Adrenal gland (tissue), 12 donors: ENCODE data around the gene ERBIN. TPM values are rescaled to one million over a fixed set of nuclear protein-coding genes. Genes with fewer than 3 reads are reported as not detected.
"Not testable (repeated sequence)": the region's sequence is repeated elsewhere in the genome, so short reads cannot be mapped to it uniquely, and the experiment has no call there.

Source experiments
- DNase-seq, 7 donors: peaks; one replicate each; pipeline ENCODE4 v3.0.0-alpha.2; 2019 to 2020
- H3K27ac ChIP-seq, 5 donors: fragments of 200-600 bp; sonication (generic) in 4 of 5; 1 replicate in 3 of 5; 2 replicates in 2 of 5; pipeline versions ENCODE4 v1.5.1 to v1.8.0; 2016 to 2020; ENCODE audit warnings: mild to moderate bottlenecking in 1 of 5
- H3K27me3 ChIP-seq: fragments of 200-600 bp; 2 replicates; pipeline ENCODE4 v1.8.0; 2021
- H3K36me3 ChIP-seq, 2 donors: fragments of 200-600 bp; replicated peaks in 1 of 2; 1 replicate in 1 of 2; 2 replicates in 1 of 2; pipeline versions ENCODE4 v1.5.1 to v1.8.0; 2018 to 2022
- H3K4me1 ChIP-seq, 2 donors: fragments of 200-600 bp; replicated peaks in 1 of 2; 1 replicate in 1 of 2; 2 replicates in 1 of 2; pipeline versions ENCODE4 v1.5.1 to v1.8.0; 2018 to 2021
- H3K4me3 ChIP-seq, 4 donors: fragments of 200-600 bp; sonication (generic) in 3 of 4; one replicate each; pipeline ENCODE4 v1.5.1; 2016 to 2018
- H3K9me3 ChIP-seq, 3 donors: fragments of 200-600 bp; sonication (generic) in 1 of 3; replicated peaks in 1 of 3; 1 replicate in 2 of 3; 2 replicates in 1 of 3; pipeline versions ENCODE4 v1.5.1 to v1.8.0; 2016 to 2021
- CTCF ChIP-seq, 6 experiments: fragments of 450-650 bp in 4 of 6; fragments of 200-600 bp in 2 of 6; sonication (generic) in 1 of 6; IDR thresholded peaks; 1 replicate in 5 of 6; 2 replicates in 1 of 6; pipeline versions ENCODE4 v1.5.1 to v1.8.0; 2016 to 2021; ENCODE audit warnings: antibody characterized with exemption in 6 of 6, mild to moderate bottlenecking in 2 of 6, moderate library complexity in 1 of 6
- POLR2A ChIP-seq, 2 donors: fragments of 450-650 bp; IDR thresholded peaks; one replicate each; pipeline ENCODE4 v1.6.1; 2017; ENCODE audit warnings: antibody characterized with exemption in 2 of 2, mild to moderate bottlenecking in 2 of 2, moderate library complexity in 1 of 2
- WGBS, 4 donors: extraction: QIAGEN DNeasy Blood & Tissue Kit in 2 of 4; methylation state at CpG; one replicate each; pipeline versions ENCODE4 v1.1.5 to v1.1.7; 2013 to 2017; 5-methylcytosine and 5-hydroxymethylcytosine counted together
- intact Hi-C, 2 donors: fragments of 100-400 bp; cut with DNase I; formaldehyde crosslinking; loops; one replicate each; pipeline versions ENCODE4 v1.14.1 to v1.15.0; 2022 to 2023
- polyA plus RNA-seq, 3 donors: library from polyadenylated mRNA; stranded (reverse); fragments of 200-250 nt in 2 of 3; fragments of 350-450 nt in 1 of 3; fragmentation: Illumina TruSeq in 1 of 3; extraction: RNeasy Lipid Tissue Mini Kit (QIAGEN cat#74804) in 1 of 3; gene quantifications; one replicate each; pipeline ENCODE4 v1.2.3, GENCODE V29; 2013 to 2014
- total RNA-seq, 9 donors: library from RNA; depleted of rRNA in 4 of 9; stranded (reverse); fragments of >200 nt in 4 of 9; fragments of 120-200 nt in 1 of 9; fragmentation: NEBNext Ultra II Directional in 1 of 9; extraction: Animal tissue kit (Norgen Biotek cat#: 25700) in 1 of 9; gene quantifications; one replicate each; pipeline versions ENCODE4 v1.1.0 to v1.2.4, GENCODE V29; 2013 to 2023
- donor health status: healthy with polysubstance abuse.
- donor health status: Bipolar disorder and iron deficiency.
- donor health status: DM: yes; HTN: yes; CAD: no.
- donor health status: DM: no; HTN: no; CAD: no.
- donor health status: DM: no; HTN: no; CAD: no.
- donor health status: DM: yes; HTN: yes; CAD: no.

The ERBIN gene
- total and polyA plus RNA-seq, 12 donors: 10.7 to 74.0 (median 47.0) TPM

- peaks cover 13 to 23% of the 10 kb centered on the region in 2 donors for H3K4me1 ChIP-seq
Observed at GRCh38 chr5:65971643-65972042, 45.3 kb downstream of the ERBIN start.

GRCh38 chr5:65972896-65973295 lies 46.5 kb downstream of the ERBIN start:
- intact Hi-C loops, H3K27me3 ChIP-seq, H3K36me3 ChIP-seq, DNase-seq, H3K27ac ChIP-seq, H3K4me3 ChIP-seq, H3K9me3 ChIP-seq: not testable (repeated sequence)
- WGBS, 4 donors: 89 to 92% (median 90%) methylated on average over 3 of the region's 3 CpGs
- H3K4me1 ChIP-seq: peaks cover 13 to 23% of the 10 kb centered on the region in 2 donors

More at GRCh38 chr5:65971643-65972042, 45.3 kb downstream of the ERBIN start:
- DNase-seq: no peak
- intact Hi-C loops: no loop called here
- no peaks in the 10 kb centered on the region for H3K9me3 ChIP-seq
- no peaks in the 10 kb centered on the region for H3K36me3 ChIP-seq
- WGBS, 4 donors: 87 to 94% (median 90%) methylated on average over 3 of the region's 3 CpGs
- no peaks in the 10 kb centered on the region for H3K27me3 ChIP-seq
- H3K27ac ChIP-seq: no peak overlapping the region
- H3K4me3 ChIP-seq: no peak overlapping the region
- TF ChIP-seq POLR2A (IDR thresholded peaks at IDR 0.05) (no peak), CTCF (IDR thresholded peaks at IDR 0.05) (no peak)

- H3K4me1 ChIP-seq: no peaks in the 10 kb centered on the region
- H3K36me3 ChIP-seq: no peaks in the 10 kb centered on the region
- H3K4me3 ChIP-seq: no peak overlapping the region
- 89 to 95% (median 94%) methylated on average over 3 of the region's 3 CpGs for WGBS, 4 donors
- no peaks in the 10 kb centered on the region for H3K9me3 ChIP-seq
- no peak for DNase-seq
- no peak overlapping the region for H3K27ac ChIP-seq
- TF ChIP-seq CTCF (IDR thresholded peaks at IDR 0.05) (no peak), POLR2A (IDR thresholded peaks at IDR 0.05) (no peak)
- intact Hi-C loops: no loop called here
- H3K27me3 ChIP-seq: no peaks in the 10 kb centered on the region
Observed at GRCh38 chr5:65978251-65978650, 51.9 kb downstream of the ERBIN start.

GRCh38 chr5:65981548-65981947 lies 55.2 kb downstream of the ERBIN start:
- no peaks in the 10 kb centered on the region for H3K27me3 ChIP-seq
- no peaks in the 10 kb centered on the region for H3K36me3 ChIP-seq
- DNase-seq: no peak
- H3K27ac ChIP-seq: no peak overlapping the region
- H3K9me3 ChIP-seq: no peaks in the 10 kb centered on the region
- TF ChIP-seq CTCF (IDR thresholded peaks at IDR 0.05) (no peak), POLR2A (IDR thresholded peaks at IDR 0.05) (no peak)
- no peak overlapping the region for H3K4me3 ChIP-seq
- 81 to 90% (median 88%) methylated on average over 1 of the region's 1 CpG for WGBS, 4 donors
- no peaks in the 10 kb centered on the region for H3K4me1 ChIP-seq
- intact Hi-C loops: no loop called here

GRCh38 chr5:65981969-65982619 lies 55.7 kb downstream of the ERBIN start:
- Histone ChIP-seq H3K9me3 (no peaks in the 10 kb centered on the region), H3K36me3 (no peaks in the 10 kb centered on the region), H3K4me3 (no peak overlapping the region), H3K27ac (no peak overlapping the region), H3K27me3 (no peaks in the 10 kb centered on the region), H3K4me1 (no peaks in the 10 kb centered on the region)
- no peak for TF ChIP-seq POLR2A (IDR thresholded peaks at IDR 0.05)
- no peak for TF ChIP-seq CTCF (IDR thresholded peaks at IDR 0.05)
- 98 to 99% (median 98%) methylated on average over 3 of the region's 3 CpGs for WGBS, 4 donors
- no peak for DNase-seq
- intact Hi-C loops: no loop called here
